ENCODE results near the gene TCERG1L. TPM values are rescaled to one million over a fixed set of nuclear protein-coding genes. Genes with fewer than 3 reads are reported as not detected.

TCERG1L gene
- total and polyA plus RNA-seq, 8 donors: 0.18 TPM; not detected in 7

DNA sequence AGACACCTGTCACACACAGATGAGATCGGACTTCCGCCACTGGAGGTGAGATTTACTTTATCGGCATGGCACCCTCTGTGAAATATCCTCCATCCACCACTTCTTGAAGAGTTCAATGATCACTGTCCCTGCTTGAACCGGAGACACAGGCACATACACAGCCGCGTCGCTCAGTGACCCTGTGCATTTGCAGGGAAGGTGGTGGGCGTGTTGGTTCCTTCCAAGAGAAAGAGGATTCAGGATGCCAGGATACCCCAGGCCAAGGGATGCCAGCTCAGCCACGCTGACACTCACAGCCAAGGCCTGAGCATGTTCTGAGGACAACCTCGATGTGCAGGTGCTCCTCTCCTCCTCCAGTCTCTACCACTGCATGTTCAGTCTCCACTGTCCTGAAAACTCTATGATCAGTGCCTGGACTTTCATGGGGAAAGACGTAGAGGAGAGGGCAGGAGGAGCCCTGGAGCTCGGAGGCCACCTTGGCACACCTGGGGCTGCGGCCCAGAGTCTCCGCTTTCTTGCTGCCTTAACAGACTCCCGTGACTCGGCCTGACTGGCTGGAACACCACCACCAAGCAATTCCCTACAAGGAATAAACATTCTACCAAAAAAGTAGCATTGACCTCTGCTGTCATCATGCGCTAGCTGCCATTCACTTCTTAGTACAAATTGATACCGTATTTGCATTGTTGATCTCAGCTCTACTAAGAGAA, 115.2 kb downstream of the TCERG1L start:
- peak in 1 of 2 donors; percentile 17 for DNase-seq

DNA sequence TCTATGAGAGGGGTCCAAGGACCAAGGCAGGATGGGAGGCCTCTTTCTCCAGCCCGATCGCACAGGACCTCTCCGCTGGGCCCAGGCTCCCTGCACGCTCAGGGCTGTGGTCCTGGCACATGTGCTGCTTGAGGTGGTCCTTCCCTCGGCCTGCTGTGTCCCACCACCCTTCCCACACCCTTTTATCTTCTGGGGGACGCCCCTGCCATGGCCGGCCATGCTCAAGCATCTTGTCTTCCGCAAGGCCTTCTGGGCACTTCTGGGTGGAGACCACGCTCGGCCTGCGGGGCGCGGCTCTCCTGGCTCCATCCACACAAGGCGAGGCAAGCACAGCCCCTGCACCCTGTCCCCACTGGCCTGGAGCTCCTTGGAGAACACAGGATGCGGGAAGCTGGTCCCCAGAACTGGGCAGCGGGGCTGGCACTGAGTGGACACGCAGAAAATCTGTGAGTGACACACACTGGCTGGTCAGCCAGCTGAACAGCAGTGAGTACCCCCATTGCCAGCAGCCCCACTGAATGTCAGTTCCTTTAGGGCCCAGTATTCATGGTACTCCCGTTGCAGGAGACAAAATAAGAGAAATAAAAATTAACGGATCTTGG, 115.9 kb downstream of the TCERG1L start:
- Histone ChIP-seq H3K36me3 (no peaks in the 10 kb centered on the region), H3K9me3 (peaks cover 0 to 11% (median 7%) of the 10 kb centered on the region in 4 donors), H3K4me1 (no peaks in the 10 kb centered on the region), H3K27me3 (peaks cover 0 to 6% (median 0%) of the 10 kb centered on the region in 3 donors), H3K27ac (no peak overlapping the region), H3K4me3 (no peak overlapping the region)
- TF ChIP-seq EP300 (IDR thresholded peaks at IDR 0.05) (no peak), POLR2A (IDR thresholded peaks at IDR 0.05) (no peak), POLR2AphosphoS5 (IDR thresholded peaks at IDR 0.05) (no peak)
- TF ChIP-seq, protein P1, sequence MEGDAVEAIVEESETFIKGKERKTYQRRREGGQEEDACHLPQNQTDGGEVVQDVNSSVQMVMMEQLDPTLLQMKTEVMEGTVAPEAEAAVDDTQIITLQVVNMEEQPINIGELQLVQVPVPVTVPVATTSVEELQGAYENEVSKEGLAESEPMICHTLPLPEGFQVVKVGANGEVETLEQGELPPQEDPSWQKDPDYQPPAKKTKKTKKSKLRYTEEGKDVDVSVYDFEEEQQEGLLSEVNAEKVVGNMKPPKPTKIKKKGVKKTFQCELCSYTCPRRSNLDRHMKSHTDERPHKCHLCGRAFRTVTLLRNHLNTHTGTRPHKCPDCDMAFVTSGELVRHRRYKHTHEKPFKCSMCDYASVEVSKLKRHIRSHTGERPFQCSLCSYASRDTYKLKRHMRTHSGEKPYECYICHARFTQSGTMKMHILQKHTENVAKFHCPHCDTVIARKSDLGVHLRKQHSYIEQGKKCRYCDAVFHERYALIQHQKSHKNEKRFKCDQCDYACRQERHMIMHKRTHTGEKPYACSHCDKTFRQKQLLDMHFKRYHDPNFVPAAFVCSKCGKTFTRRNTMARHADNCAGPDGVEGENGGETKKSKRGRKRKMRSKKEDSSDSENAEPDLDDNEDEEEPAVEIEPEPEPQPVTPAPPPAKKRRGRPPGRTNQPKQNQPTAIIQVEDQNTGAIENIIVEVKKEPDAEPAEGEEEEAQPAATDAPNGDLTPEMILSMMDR (IDR thresholded peaks at IDR 0.05): no peak
- 75 to 80% (median 78%) methylated on average over 19 of the region's 19 CpGs for WGBS, 5 donors
- intact Hi-C loops (cut with DNase I; ENCODE audit: low total_unique reads): no loop called here
- peak in 1 of 2 donors; percentile 22 for DNase-seq

More for the DNA sequence above, 115.2 kb downstream of the TCERG1L start:
- H3K36me3 ChIP-seq: no peaks in the 10 kb centered on the region
- no peaks in the 10 kb centered on the region for H3K4me1 ChIP-seq
- TF ChIP-seq POLR2AphosphoS5 (IDR thresholded peaks at IDR 0.05) (no peak), POLR2A (IDR thresholded peaks at IDR 0.05) (no peak), EP300 (IDR thresholded peaks at IDR 0.05) (no peak)
- TF ChIP-seq, protein P1 (IDR thresholded peaks at IDR 0.05): no peak
- H3K4me3 ChIP-seq: no peak overlapping the region
- peaks cover 0 to 11% (median 7%) of the 10 kb centered on the region in 4 donors for H3K9me3 ChIP-seq
- WGBS, 5 donors: 80 to 92% (median 84%) methylated on average over 15 to 18 of the region's 18 CpGs
- intact Hi-C loops (cut with DNase I; ENCODE audit: low total_unique reads): no loop called here
- no peak overlapping the region for H3K27ac ChIP-seq
- peaks cover 0 to 12% (median 0%) of the 10 kb centered on the region in 3 donors for H3K27me3 ChIP-seq

DNA sequence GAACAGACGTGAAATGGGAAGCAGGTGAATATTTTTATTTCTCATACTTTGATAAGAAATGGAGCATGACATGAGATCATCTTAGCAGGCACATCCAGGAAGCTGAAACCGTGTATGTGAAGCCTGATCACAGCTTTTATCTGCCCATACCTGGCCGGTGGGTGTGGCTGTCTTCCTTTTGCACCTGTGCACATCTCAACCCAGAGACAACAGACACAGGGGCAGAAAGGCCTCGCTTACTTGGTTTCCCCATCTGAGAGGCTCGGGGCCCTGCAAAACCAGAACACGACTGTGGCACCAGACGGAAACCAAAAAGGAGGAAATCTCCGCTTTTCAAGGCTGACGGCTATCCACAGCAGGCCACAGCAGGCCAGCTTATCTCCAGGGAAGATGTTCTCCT, 116.4 kb downstream of the TCERG1L start:
- TF ChIP-seq EP300 (IDR thresholded peaks at IDR 0.05) (no peak), POLR2AphosphoS5 (IDR thresholded peaks at IDR 0.05) (no peak), POLR2A (IDR thresholded peaks at IDR 0.05) (no peak)
- TF ChIP-seq, protein P1 (IDR thresholded peaks at IDR 0.05): no peak
- intact Hi-C loops (cut with DNase I; ENCODE audit: low total_unique reads): no loop called here
- WGBS, 5 donors: 77 to 83% (median 81%) methylated on average over 9 of the region's 9 CpGs
- H3K27me3 ChIP-seq: peaks cover 0 to 6% (median 0%) of the 10 kb centered on the region in 3 donors
- no peaks in the 10 kb centered on the region for H3K4me1 ChIP-seq
- no peak overlapping the region for H3K4me3 ChIP-seq
- H3K36me3 ChIP-seq: no peaks in the 10 kb centered on the region
- H3K27ac ChIP-seq: no peak overlapping the region
- H3K9me3 ChIP-seq: peaks cover 0 to 11% (median 7%) of the 10 kb centered on the region in 4 donors
- peak in 1 of 2 donors; percentile 14 for DNase-seq

DNA sequence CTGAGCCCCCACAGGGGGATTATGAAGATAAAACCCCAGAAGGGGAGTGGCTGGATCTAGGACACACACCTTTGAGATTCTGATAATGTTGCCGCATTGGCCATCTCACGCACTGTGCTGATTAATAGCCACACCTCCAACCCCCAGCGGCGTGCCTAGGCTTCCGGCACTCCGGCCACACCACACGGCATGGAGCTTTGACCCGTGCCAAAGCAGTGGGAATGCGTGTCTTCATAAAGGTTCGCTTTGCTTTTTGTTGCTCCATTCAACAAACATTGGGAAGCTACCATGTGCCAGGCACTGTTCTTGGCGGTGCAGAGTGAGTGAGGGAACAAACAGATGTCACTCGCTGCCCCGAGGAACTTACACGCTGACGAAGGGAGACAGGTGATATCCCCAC, 117.6 kb downstream of the TCERG1L start:
- intact Hi-C loops (cut with DNase I; ENCODE audit: low total_unique reads): no loop called here
- H3K27me3 ChIP-seq: no peaks in the 10 kb centered on the region
- H3K36me3 ChIP-seq: no peaks in the 10 kb centered on the region
- 91 to 94% (median 93%) methylated on average over 15 of the region's 15 CpGs for WGBS, 5 donors
- H3K9me3 ChIP-seq: peaks cover 0 to 11% (median 7%) of the 10 kb centered on the region in 4 donors
- no peak overlapping the region for H3K4me3 ChIP-seq
- no peak overlapping the region for H3K27ac ChIP-seq
- TF ChIP-seq POLR2A (IDR thresholded peaks at IDR 0.05) (no peak), POLR2AphosphoS5 (IDR thresholded peaks at IDR 0.05) (no peak), EP300 (IDR thresholded peaks at IDR 0.05) (no peak)
- TF ChIP-seq, protein P1 (IDR thresholded peaks at IDR 0.05): no peak
- no peaks in the 10 kb centered on the region for H3K4me1 ChIP-seq
- DNase-seq: peak in 1 of 2 donors; percentile 14

All from stomach (tissue), 9 donors.